HG02970 (cell line): ENCODE measurements around the gene PCDHA7.
"Not testable (repeated sequence)": the region's sequence is repeated elsewhere in the genome, so short reads cannot be mapped to it uniquely, and the experiment has no call there.

Experiments used
- ATAC-seq: cut with Tn5 transposase; IDR thresholded peaks from one replicate; pipeline ENCODE4 v1.9.1; 2021; ENCODE audit warnings: mild to moderate bottlenecking, moderate library complexity, moderate number of reproducible peaks; ENCODE audit not compliant: unreplicated experiment, low FRiP score

Gene PCDHA7

GRCh38 chr5:140822281-140822629 is 11.8 kb upstream of the PCDHA7 start:
- no peak for ATAC-seq

DNA sequence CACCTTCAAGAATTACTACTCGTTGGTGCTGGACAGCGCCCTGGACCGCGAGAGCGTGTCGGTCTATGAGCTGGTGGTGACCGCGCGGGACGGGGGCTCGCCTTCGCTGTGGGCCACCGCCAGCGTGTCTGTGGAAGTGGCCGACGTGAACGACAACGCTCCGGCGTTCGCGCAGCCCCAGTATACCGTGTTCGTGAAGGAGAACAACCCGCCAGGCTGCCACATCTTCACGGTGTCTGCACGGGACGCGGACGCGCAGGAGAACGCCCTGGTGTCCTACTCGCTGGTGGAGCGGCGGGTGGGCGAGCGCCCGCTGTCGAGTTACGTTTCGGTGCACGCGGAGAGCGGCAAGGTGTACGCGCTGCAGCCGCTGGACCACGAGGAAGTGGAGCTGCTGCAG is 11.1 kb upstream of the PCDHA7 start:
- ATAC-seq = not testable (repeated sequence)

DNA sequence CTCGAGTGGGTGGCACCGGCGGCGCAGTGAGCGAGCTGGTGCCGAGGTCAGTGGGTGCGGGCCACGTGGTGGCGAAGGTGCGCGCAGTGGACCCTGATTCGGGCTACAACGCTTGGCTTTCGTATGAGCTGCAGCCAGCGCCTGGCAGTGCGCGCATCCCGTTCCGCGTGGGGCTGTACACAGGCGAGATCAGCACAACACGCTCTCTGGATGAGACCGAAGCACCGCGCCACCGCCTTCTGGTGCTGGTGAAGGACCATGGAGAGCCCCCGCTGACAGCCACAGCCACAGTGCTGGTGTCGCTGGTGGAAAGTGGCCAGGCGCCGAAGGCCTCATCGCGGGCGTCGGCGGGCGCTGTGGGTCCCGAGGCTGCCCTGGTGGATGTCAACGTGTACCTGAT is 10.6 kb upstream of the PCDHA7 start:
- ATAC-seq = no peak

GRCh38 chr5:140827704-140828361 is 6.2 kb upstream of the PCDHA7 start, which contains the start of gene PCDHA6:
Gene PCDHA6 (plus strand): TSS chr5:140827960. CDS start chr5:140828092, 132 bp downstream.
- ATAC-seq = no peak

GRCh38 chr5:140828362-140828737 is 5.7 kb upstream of the PCDHA7 start:
- ATAC-seq = no peak

DNA sequence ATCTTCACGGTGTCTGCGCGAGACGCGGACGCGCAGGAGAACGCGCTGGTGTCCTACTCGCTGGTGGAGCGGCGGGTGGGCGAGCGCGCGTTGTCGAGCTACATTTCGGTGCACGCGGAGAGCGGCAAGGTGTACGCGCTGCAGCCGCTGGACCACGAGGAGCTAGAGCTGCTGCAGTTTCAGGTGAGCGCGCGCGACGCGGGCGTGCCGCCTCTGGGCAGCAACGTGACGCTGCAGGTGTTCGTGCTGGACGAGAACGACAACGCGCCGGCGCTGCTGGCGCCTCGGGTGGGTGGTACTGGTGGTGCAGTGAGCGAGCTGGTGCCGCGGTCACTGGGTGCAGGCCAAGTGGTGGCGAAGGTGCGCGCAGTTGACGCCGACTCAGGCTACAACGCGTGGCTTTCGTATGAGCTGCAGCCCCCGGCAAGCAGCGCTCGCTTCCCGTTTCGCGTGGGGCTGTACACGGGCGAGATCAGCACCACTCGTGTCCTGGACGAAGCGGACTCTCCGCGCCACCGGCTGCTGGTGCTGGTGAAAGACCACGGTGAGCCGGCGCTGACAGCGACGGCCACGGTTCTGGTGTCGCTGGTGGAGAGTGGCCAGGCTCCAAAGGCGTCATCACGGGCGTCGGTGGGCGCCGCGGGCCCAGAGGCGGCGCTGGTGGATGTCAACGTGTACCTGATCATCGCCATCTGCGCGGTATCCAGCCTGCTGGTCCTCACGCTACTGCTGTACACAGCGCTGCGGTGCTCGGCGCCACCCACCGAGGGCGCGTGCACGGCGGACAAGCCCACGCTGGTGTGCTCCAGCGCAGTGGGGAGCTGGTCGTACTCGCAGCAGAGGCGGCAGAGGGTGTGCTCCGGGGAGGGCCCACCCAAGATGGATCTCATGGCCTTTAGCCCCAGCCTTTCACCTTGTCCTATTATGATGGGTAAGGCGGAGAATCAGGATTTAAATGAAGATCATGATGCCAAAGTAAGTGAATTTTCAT is 4.3 kb upstream of the PCDHA7 start:
- ATAC-seq = not testable (repeated sequence)

DNA sequence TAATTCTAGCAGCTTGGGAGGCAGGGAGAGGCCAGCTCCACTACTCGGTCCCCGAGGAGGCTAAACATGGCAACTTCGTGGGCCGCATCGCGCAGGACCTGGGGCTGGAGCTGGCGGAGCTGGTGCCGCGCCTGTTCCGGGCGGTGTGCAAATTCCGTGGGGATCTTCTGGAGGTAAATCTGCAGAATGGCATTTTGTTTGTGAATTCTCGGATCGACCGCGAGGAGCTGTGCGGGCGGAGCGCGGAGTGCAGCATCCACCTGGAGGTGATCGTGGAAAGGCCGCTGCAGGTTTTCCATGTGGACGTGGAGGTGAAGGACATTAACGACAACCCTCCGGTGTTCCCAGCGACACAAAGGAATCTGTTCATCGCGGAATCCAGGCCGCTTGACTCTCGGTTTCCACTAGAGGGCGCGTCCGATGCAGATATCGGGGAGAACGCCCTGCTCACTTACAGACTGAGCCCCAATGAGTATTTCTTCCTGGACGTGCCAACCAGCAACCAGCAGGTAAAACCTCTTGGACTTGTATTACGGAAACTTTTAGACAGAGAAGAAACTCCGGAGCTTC is 455 bp downstream of the PCDHA7 start:
- ATAC-seq = not testable (repeated sequence)

GRCh38 chr5:140835622-140836510 is 1.8 kb downstream of the PCDHA7 start:
- ATAC-seq = no peak

DNA sequence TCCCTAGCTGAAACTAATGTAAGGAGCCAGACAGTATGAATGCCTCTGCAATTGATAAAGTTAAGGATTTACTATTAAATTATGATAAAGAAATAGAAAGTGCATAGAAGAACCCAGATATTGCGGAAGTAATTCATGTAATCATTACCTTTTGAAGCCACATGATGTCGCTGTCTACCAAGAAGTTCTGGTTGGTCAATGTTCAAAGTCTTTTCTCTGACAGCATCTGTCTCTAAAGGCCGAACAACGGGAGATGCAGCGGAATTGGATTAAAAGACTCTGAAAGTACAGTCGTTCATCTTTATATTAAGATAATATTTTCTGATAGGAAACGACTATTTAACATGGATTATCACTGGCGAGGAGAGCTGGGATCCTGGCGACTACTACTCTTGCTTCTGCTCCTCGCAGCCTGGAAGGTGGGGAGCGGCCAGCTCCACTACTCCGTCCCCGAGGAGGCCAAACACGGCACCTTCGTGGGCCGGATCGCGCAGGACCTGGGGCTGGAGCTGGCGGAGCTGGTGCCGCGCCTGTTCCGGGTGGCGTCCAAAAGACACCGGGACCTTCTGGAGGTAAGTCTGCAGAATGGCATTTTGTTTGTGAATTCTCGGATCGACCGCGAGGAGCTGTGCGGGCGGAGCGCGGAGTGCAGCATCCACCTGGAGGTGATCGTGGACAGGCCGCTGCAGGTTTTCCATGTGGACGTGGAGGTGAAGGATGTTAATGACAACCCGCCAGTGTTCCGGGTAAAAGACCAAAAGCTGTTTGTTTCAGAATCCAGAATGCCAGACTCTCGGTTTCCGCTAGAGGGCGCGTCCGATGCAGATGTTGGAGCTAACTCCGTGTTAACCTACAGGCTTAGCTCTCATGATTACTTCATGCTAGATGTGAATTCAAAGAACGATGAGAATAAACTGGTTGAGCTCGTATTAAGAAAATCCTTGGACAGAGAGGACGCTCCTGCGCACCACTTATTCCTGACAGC is 7.2 kb downstream of the PCDHA7 start, which contains the start of gene PCDHA8:
PCDHA8 (plus strand) TSS at position 210 of the 985 bp plus-strand sequence; CDS start at position 345, 135 bp downstream.
- no peak for ATAC-seq

- no peak for ATAC-seq
These were observed 9.0 kb downstream of the PCDHA7 start for GRCh38 chr5:140842798-140843733.

DNA sequence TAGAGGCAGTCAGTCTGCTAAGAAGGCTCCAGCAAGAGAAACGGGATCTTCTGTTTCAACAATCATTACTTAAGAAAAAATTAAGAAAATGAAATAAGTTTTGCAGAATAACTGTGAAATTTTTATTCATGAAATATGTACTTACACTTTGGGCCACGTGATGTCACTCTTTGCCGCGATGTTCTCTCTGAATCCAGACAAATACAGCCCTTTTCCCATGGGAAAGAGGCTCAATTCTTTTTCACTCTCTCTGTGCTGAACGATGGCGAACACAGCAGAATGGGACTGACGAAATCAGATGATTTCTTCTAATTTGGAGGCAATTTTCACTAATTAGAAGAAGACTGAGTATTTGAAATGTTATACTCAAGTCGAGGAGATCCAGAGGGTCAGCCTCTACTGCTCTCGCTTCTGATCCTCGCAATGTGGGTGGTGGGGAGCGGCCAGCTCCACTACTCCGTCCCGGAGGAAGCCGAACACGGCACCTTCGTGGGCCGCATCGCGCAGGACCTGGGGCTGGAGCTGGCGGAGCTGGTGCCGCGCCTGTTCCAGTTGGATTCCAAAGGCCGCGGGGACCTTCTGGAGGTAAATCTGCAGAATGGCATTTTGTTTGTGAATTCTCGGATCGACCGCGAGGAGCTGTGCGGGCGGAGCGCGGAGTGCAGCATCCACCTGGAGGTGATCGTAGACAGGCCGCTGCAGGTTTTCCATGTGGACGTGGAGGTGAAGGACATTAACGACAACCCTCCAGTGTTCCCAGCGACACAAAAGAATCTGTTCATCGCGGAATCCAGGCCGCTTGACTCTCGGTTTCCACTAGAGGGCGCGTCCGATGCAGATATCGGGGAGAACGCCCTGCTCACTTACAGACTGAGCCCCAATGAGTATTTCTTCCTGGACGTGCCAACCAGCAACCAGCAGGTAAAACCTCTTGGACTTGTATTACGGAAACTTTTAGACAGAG is 14.4 kb downstream of the PCDHA7 start, which contains the start of gene PCDHA9:
PCDHA9 (plus strand) TSS at position 244 of the 964 bp plus-strand sequence; CDS start at position 358, 114 bp downstream.
- ATAC-seq = not testable (repeated sequence)

DNA sequence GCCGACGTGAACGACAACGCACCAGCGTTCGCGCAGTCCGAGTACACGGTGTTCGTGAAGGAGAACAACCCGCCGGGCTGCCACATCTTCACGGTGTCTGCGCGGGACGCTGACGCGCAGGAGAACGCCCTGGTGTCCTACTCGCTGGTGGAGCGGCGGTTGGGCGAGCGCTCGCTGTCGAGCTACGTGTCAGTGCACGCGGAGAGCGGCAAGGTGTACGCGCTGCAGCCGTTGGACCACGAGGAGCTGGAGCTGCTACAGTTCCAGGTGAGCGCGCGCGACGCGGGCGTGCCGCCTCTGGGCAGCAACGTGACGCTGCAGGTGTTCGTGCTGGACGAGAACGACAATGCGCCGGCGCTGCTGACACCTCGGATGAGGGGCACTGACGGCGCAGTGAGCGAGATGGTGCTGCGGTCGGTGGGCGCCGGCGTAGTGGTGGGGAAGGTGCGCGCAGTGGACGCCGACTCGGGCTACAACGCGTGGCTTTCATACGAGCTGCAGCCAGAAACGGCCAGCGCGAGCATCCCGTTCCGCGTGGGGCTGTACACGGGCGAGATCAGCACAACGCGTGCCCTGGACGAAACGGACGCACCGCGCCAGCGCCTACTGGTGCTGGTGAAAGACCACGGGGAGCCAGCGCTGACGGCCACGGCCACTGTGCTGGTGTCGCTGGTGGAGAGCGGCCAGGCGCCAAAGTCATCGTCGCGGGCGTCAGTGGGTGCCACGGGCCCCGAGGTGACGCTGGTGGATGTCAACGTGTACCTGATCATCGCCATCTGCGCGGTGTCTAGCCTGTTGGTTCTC is 16.0 kb downstream of the PCDHA7 start:
- ATAC-seq = not testable (repeated sequence)

DNA sequence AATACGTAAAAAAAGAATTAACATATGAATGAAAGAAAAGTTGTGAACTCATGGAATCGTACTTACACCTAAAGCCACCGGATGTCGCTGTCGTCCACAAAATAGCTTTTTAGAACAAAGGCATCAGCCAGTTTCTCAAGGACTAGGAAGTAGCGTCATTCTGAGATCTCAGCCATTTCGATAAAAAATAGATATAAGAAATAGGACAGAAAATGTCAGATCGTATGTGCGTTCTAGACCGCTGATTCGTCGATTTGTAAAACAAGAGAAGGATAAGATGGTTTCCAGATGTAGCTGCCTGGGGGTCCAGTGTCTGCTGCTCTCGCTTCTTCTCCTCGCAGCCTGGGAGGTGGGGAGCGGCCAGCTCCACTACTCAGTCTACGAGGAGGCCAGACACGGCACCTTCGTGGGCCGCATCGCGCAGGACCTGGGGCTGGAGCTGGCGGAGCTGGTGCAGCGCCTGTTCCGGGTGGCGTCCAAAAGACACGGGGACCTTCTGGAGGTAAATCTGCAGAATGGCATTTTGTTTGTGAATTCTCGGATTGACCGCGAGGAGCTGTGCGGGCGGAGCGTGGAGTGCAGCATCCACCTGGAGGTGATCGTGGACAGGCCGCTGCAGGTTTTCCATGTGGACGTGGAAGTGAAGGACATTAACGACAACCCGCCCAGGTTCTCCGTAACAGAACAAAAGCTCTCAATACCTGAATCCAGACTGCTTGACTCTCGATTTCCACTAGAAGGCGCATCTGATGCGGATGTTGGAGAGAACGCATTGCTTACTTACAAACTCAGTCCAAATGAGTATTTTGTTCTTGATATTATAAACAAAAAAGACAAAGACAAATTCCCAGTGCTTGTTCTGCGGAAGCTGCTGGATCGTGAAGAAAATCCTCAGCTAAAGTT is 22.0 kb downstream of the PCDHA7 start, which contains the start of gene PCDHA10:
PCDHA10 (plus strand) TSS at position 126 of the 903 bp plus-strand sequence; CDS start at position 278, 152 bp downstream.
- ATAC-seq = no peak

GRCh38 chr5:140857177-140857986 is 23.3 kb downstream of the PCDHA7 start:
- no peak for ATAC-seq
